ENCODE results near the gene ACAD10. TPM values are rescaled to one million over a fixed set of nuclear protein-coding genes. Genes with fewer than 3 reads are reported as not detected.

The ACAD10 gene
- total and polyA plus RNA-seq, 10 of the 15 experiments (the other 5 are each of a cell fraction or from before 2014, with no cell fraction given): 2.9 to 21.9 (median 17.5) TPM

DNA sequence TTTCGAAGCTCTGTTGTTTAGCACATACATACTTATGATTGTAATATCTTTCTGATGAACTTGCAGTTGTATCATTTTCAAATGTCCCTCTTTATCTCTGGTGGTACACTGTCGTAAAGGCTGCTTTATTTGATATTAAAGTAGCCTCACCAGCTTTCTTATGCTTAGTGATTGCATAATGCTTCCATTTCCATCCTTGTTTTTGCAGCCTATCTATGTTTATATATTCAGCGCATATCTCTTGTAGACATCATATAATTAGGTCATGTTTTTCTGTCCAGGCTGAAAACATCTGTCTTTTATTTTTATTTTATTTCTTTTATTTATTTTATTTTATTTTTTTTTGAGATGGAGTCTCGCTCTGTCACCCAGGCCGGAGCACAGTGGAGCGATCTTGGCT lies 34.6 kb downstream of the ACAD10 start:
- Histone ChIP-seq H3K4me3 (no peak overlapping the region), H3K9ac (ENCODE audit: control insufficient read depth, insufficient read depth, low read length) (no peak overlapping the region), H4K20me1 (ENCODE audit: control insufficient read depth, insufficient read depth) (no peaks in the 10 kb centered on the region), H3K27ac (ENCODE audit: control insufficient read depth, insufficient read depth) (no peak overlapping the region), H3K27me3 (replicated peaks in 1 of 2; ENCODE audit: control insufficient read depth in 2 of 2, insufficient read depth in 2 of 2, low read length in 1 of 2) (no peaks in the 10 kb centered on the region), H3K79me2 (ENCODE audit: control insufficient read depth, insufficient read depth, low read length) (no peaks in the 10 kb centered on the region), H3K9me3 (replicated peaks; ENCODE audit: control insufficient read depth, insufficient read depth, low read length) (no peaks in the 10 kb centered on the region), H3K4me1 (ENCODE audit: control insufficient read depth, insufficient read depth, low read length) (no peaks in the 10 kb centered on the region), H2AFZ (ENCODE audit: control insufficient read depth, low read depth, low read length) (no peak overlapping the region), H3K36me3 (ENCODE audit: control insufficient read depth in 2 of 2, insufficient read depth in 2 of 2, low read length in 1 of 2) (no peaks in the 10 kb centered on the region; a peak in 3 of 4 replicates), H3K4me2 (ENCODE audit: control insufficient read depth, insufficient read depth) (no peak overlapping the region)
- ChIA-PET POLR2A (no interaction called here), RAD21 (ENCODE audit: unreplicated experiment) (no interaction called here), CTCF (interaction anchor here (1.0 kb wide), 1 partner anchor 9 kb away, joined by 3 read pairs; no protein-coding TSS in a partner anchor), SMC1A (ENCODE audit: uncharacterized antibody, unreplicated experiment) (no interaction called here)
- ATAC-seq: no peak
- intact Hi-C loops (cut with micrococcal nuclease; ENCODE audit: unreplicated experiment) (no loop called here), in situ Hi-C loops (cut with MboI) (no loop called here)
- FAIRE-seq: no peak
- no peak for DNase-seq (ENCODE audit: low read depth, low spot score)
- 96% methylated on average over 6 of the region's 6 CpGs for WGBS (ENCODE audit: insufficient coverage, insufficient replicate concordance, low lambda C conversion rate, missing lambda C conversion rate)
- BruUV-seq (replicated peaks): no TSS peak
- no peak for TF ChIP-seq HDGF (IDR thresholded peaks at IDR 0.05)
- TF ChIP-seq RELA (IDR thresholded peaks at IDR 0.05; ENCODE audit: borderline replicate concordance, partially characterized antibody): no peak
- no peak for TF ChIP-seq FOXK2 (IDR thresholded peaks at IDR 0.05)
- TF ChIP-seq PKNOX1 (IDR thresholded peaks at IDR 0.05): no peak
- TF ChIP-seq NFXL1 (IDR thresholded peaks at IDR 0.05; ENCODE audit: borderline replicate concordance): no peak
- no peak for TF ChIP-seq MAX (IDR thresholded peaks at IDR 0.05; ENCODE audit: low read depth, low read length)
- no peak for TF ChIP-seq RELB (IDR thresholded peaks at IDR 0.05; ENCODE audit: low read depth)
- TF ChIP-seq IKZF2 (IDR thresholded peaks at IDR 0.05): no peak
- TF ChIP-seq RB1 (IDR thresholded peaks at IDR 0.05; ENCODE audit: borderline replicate concordance): no peak
- no peak for TF ChIP-seq CEBPB (IDR thresholded peaks at IDR 0.05; ENCODE audit: borderline replicate concordance in 1 of 2, low read depth in 2 of 2, low read length in 2 of 2)
- no peak for TF ChIP-seq TCF7 (IDR thresholded peaks at IDR 0.05; ENCODE audit: borderline replicate concordance)
- TF ChIP-seq SMC3 (IDR thresholded peaks at IDR 0.05; ENCODE audit: borderline replicate concordance, low read length): no peak
- TF ChIP-seq, protein P1, sequence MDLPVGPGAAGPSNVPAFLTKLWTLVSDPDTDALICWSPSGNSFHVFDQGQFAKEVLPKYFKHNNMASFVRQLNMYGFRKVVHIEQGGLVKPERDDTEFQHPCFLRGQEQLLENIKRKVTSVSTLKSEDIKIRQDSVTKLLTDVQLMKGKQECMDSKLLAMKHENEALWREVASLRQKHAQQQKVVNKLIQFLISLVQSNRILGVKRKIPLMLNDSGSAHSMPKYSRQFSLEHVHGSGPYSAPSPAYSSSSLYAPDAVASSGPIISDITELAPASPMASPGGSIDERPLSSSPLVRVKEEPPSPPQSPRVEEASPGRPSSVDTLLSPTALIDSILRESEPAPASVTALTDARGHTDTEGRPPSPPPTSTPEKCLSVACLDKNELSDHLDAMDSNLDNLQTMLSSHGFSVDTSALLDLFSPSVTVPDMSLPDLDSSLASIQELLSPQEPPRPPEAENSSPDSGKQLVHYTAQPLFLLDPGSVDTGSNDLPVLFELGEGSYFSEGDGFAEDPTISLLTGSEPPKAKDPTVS (IDR thresholded peaks at IDR 0.05; ENCODE audit: low read depth, low read length): no peak
- no peak for TF ChIP-seq STAT1 (conservative IDR thresholded peaks at IDR 0.05)
- TF ChIP-seq ATF3 (IDR thresholded peaks at IDR 0.05; ENCODE audit: borderline replicate concordance, extremely low read depth, low read depth, low read length): no peak
- TF ChIP-seq BCLAF1 (IDR thresholded peaks at IDR 0.05): no peak
- TF ChIP-seq MXI1 (IDR thresholded peaks at IDR 0.05; ENCODE audit: low read depth, low read length): no peak
